Psoas muscle (tissue), 8 donors: ENCODE data around the gene DNAH10. TPM values are rescaled to one million over a fixed set of nuclear protein-coding genes. Genes with fewer than 3 reads are reported as not detected.

Experiments
- ATAC-seq, 4 donors: fragments of 200-7000 bp; cut with Tn5 transposase; one replicate each; pipeline ENCODE4 v1.9.1; 2020; ENCODE audit warnings: moderate library complexity in 3 of 4, mild to moderate bottlenecking in 2 of 4
- DNase-seq, 2 donors: peaks; one replicate each; pipeline ENCODE4 v3.0.0-alpha.2; 2020
- H3K27ac ChIP-seq: fragments of 200-600 bp; one replicate; pipeline ENCODE4 v1.8.0; 2022
- H3K27me3 ChIP-seq, 3 donors: fragments of 200-600 bp in 1 of 3; one replicate each; pipeline versions ENCODE4 v1.6.1 to v1.8.0; 2013 to 2022; ENCODE audit warnings: low read length in 2 of 3, mild to moderate bottlenecking in 2 of 3, moderate library complexity in 1 of 3; ENCODE audit not compliant: insufficient read depth in 3 of 3
- H3K36me3 ChIP-seq, 2 donors: fragments of 200-600 bp in 1 of 2; one replicate each; pipeline versions ENCODE4 v1.6.1 to v1.8.0; 2013 to 2022; ENCODE audit warnings: low read depth in 1 of 2, mild to moderate bottlenecking in 1 of 2, moderate library complexity in 1 of 2; ENCODE audit not compliant: insufficient read depth in 1 of 2
- H3K4me1 ChIP-seq: fragments of 200-600 bp; one replicate; pipeline ENCODE4 v1.8.0; 2022
- H3K4me3 ChIP-seq: fragments of 200-600 bp; one replicate; pipeline ENCODE4 v1.8.0; 2022; ENCODE audit warnings: mild to moderate bottlenecking
- H3K9me3 ChIP-seq: fragments of 200-600 bp; one replicate; pipeline ENCODE4 v1.8.0; 2022
- CTCF ChIP-seq: fragments of 200-600 bp; IDR thresholded peaks from one replicate; pipeline ENCODE4 v1.8.0; 2022; ENCODE audit warnings: antibody characterized with exemption
- WGBS, 3 donors: extraction: QIAGEN DNeasy Blood & Tissue Kit; methylation state at CpG; one replicate each; pipeline versions ENCODE4 v1.1.6 to v1.1.7; 2013; 5-methylcytosine and 5-hydroxymethylcytosine counted together
- intact Hi-C, 2 donors: fragments of 100-400 bp; cut with DNase I; formaldehyde crosslinking; loops; one replicate each; pipeline versions ENCODE4 v1.11.0 to v1.14.2; 2022
- polyA plus RNA-seq, 3 donors: library from polyadenylated mRNA; stranded (reverse); fragments of 200-250 nt; gene quantifications; one replicate each; pipeline ENCODE4 v1.2.3, GENCODE V29; 2013
- total RNA-seq, 4 donors: library from RNA; stranded (reverse); fragmentation: NEBNext Ultra II Directional in 2 of 4; extraction: Animal tissue kit (Norgen Biotek cat#: 25700) in 2 of 4; gene quantifications; one replicate each; pipeline versions ENCODE4 v1.2.1 to v1.2.4, GENCODE V29; 2021 to 2023
- donor health status: healthy with polysubstance abuse.
- donor health status: DM: no; HTN: no; CAD: no; lungs with moderate emphysema.
- donor health status: Bipolar disorder and iron deficiency.
- donor health status: healthy.
- donor health status: DM: yes; HTN: yes; CAD: no.
- donor health status: DM: no; HTN: no; CAD: no.
- donor health status: DM: no; HTN: no; CAD: no.
- donor health status: DM: yes; HTN: yes; CAD: no.

Gene DNAH10
- total and polyA plus RNA-seq, 7 donors: 0.01 to 0.84 (median 0.24) TPM; not detected in 1

- Histone ChIP-seq H3K4me3 (no peak overlapping the region), H3K27ac (no peak overlapping the region), H3K4me1 (no peaks in the 10 kb centered on the region), H3K36me3 (no peaks in the 10 kb centered on the region), H3K27me3 (peaks cover 0 to 12% (median 4%) of the 10 kb centered on the region in 3 donors), H3K9me3 (no peaks in the 10 kb centered on the region)
- intact Hi-C loops: no loop called here
- ATAC-seq (no peak), DNase-seq (no peak)
- no peak for TF ChIP-seq CTCF
- 67 to 75% (median 70%) methylated on average over 3 of the region's 3 CpGs for WGBS, 3 donors
These were observed 157.9 kb downstream of the DNAH10 start for GRCh38 chr12:123919980-123920360.

GRCh38 chr12:123923038-123923437, 160.9 kb downstream of the DNAH10 start:
- Histone ChIP-seq H3K27ac (no peak overlapping the region), H3K27me3 (peaks cover 0 to 5% (median 4%) of the 10 kb centered on the region in 3 donors), H3K36me3 (no peaks in the 10 kb centered on the region), H3K9me3 (no peaks in the 10 kb centered on the region), H3K4me3 (no peak overlapping the region), H3K4me1 (no peaks in the 10 kb centered on the region)
- 89 to 92% (median 89%) methylated on average over 2 of the region's 2 CpGs for WGBS, 3 donors
- DNase-seq (no peak), ATAC-seq (no peak)
- TF ChIP-seq CTCF: no peak
- intact Hi-C loops: no loop called here

GRCh38 chr12:123923927-123924326, 161.8 kb downstream of the DNAH10 start:
- Histone ChIP-seq H3K36me3 (no peaks in the 10 kb centered on the region), H3K27me3 (peaks cover 0 to 8% (median 6%) of the 10 kb centered on the region in 3 donors), H3K4me1 (no peaks in the 10 kb centered on the region), H3K9me3 (no peaks in the 10 kb centered on the region), H3K27ac (no peak overlapping the region), H3K4me3 (no peak overlapping the region)
- 68 to 71% (median 71%) methylated on average over 7 of the region's 7 CpGs for WGBS, 3 donors
- no peak for TF ChIP-seq CTCF
- DNase-seq (no peak), ATAC-seq (no peak)
- intact Hi-C loops: no loop called here

- Histone ChIP-seq H3K9me3 (no peaks in the 10 kb centered on the region), H3K27me3 (peaks cover 0 to 13% (median 4%) of the 10 kb centered on the region in 3 donors), H3K4me1 (no peaks in the 10 kb centered on the region), H3K27ac (no peak overlapping the region), H3K36me3 (no peaks in the 10 kb centered on the region), H3K4me3 (no peak overlapping the region)
- ATAC-seq (no peak), DNase-seq (no peak)
- intact Hi-C loops: no loop called here
- no peak for TF ChIP-seq CTCF
- 89 to 97% (median 93%) methylated on average over 4 of the region's 4 CpGs for WGBS, 3 donors
These were observed 162.4 kb downstream of the DNAH10 start for GRCh38 chr12:123924539-123924938.

- 59 to 75% (median 61%) methylated on average over 15 of the region's 15 CpGs for WGBS, 3 donors
- TF ChIP-seq CTCF: no peak
- Histone ChIP-seq H3K27me3 (peaks cover 0 to 11% (median 2%) of the 10 kb centered on the region in 3 donors), H3K36me3 (no peaks in the 10 kb centered on the region), H3K27ac (no peak overlapping the region), H3K4me1 (no peaks in the 10 kb centered on the region), H3K4me3 (no peak overlapping the region), H3K9me3 (no peaks in the 10 kb centered on the region)
- ATAC-seq (no peak), DNase-seq (no peak)
- intact Hi-C loops: no loop called here
These were observed 166.3 kb downstream of the DNAH10 start for GRCh38 chr12:123928274-123928865.
